HG02852 (cell line): ENCODE measurements around the gene ELAVL2.
"Not testable (repeated sequence)": the region's sequence is repeated elsewhere in the genome, so short reads cannot be mapped to it uniquely, and the experiment has no call there.

Experiments
- ATAC-seq: cut with Tn5 transposase; IDR thresholded peaks from one replicate; pipeline ENCODE4 v1.9.1; 2021; ENCODE audit warnings: mild to moderate bottlenecking, moderate library complexity; ENCODE audit not compliant: unreplicated experiment

Gene ELAVL2

DNA sequence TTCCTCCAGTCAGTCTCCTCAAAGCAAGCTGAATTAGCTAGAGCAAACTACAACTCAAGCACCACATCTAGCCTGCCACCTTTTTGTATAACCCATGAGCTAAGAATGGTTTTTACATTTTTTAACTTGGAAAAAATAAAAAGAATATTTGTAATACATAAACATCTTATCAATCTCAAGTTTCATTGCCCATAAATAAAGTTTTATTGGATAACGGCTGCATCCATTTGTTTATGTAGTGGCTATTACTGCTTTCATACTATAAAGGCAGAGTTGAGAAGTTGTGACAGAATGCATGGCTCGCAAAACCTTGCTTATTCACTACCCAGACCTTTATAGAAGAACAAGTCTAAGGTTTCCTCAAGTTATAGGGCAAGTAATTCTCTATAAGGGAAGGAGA, 95.7 kb downstream of the ELAVL2 start:
- ATAC-seq = no peak

- ATAC-seq = no peak
Observed at GRCh38 chr9:23728736-23729135, 97.3 kb downstream of the ELAVL2 start.

DNA sequence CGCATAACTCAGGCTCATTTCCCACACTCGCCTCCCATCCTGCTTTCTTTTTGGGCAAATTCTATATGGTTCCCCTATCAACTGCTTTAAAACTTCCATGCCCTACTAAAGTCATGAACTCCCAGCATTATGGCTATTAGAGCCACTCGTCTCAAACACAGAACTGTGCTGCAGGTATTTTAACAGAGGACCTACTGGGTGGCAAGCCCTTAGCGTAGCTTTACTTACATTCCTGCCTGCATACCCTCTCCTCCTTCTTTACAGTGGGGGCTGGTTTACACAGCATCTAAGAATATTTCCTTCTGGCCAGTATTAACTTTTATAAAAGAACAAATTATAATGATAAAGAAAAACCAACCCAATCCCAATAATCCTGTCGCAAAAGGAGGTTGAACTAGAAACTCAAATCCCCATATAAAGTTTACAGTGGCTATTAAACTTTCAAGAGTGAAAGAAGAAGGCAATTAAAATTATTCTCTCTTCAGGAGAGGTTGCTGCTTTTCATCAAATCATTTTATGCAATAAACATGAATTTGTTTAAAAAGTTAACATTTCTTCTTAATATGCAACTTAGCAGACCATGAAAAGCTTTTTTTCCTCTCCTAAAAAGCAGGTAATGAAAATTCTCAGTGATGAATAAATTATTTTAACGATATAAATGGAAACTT, 100.6 kb downstream of the ELAVL2 start:
- ATAC-seq = no peak

DNA sequence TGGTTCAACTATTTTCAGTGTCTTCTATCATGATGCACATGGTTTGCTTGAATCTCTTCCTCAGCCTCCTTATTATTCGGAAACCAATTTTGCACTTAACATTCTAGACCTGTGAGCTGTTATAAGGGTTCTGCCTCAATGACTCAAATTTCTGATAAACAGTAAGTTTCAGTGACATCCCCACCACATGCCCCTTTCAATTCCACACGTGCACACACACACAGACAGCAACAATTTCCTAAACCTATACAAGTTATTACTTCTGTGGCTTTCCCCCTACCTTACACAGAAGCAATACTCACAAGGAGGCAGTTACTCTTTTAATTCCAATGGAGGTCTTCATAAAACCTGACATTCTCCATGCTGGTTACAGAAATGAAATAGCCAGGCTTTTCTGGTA, 102.4 kb downstream of the ELAVL2 start:
- ATAC-seq = no peak

DNA sequence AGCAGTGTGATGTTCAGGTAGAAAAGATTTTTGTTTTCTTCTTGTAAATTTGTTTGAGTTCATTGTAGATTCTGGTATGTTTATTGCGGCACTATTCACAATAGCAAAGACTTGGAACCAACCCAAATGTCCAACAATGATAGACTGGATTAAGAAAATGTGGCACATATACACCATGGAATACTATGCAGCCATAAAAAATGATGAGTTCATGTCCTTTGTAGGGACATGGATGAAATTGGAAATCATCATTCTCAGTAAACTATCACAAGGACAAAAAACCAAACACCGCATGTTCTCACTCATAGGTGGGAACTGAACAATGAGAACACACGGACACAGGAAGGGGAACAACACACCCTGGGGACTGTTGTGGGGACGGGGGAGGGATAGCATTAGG, 103.0 kb downstream of the ELAVL2 start:
- ATAC-seq = not testable (repeated sequence)

DNA sequence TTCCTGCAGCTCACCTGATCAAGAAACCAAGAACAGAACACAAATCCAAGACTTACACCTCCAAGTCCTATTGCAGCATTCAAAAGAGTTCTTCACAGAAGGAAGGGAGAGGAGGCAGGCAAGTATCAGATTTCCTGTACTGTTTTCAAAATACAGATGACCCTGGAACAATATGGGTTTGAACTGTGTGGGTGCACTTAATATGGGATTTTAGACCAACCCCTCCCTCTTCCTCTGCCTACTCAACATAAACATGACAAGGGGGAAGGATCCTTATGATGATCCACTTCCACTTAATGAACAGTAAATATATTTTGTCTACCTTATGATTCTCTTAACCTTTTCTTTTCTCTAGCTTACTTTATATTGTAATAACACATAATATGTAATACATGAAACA, 104.6 kb downstream of the ELAVL2 start:
- ATAC-seq = no peak

GRCh38 chr9:23717505-23717904, 108.5 kb downstream of the ELAVL2 start:
- ATAC-seq = no peak

GRCh38 chr9:23707249-23707648, 118.8 kb downstream of the ELAVL2 start:
- no peak for ATAC-seq

- ATAC-seq = no peak
Observed at GRCh38 chr9:23702311-23702922, 123.6 kb downstream of the ELAVL2 start.

- no peak for ATAC-seq
Observed at GRCh38 chr9:23701291-23701690, 124.7 kb downstream of the ELAVL2 start.

DNA sequence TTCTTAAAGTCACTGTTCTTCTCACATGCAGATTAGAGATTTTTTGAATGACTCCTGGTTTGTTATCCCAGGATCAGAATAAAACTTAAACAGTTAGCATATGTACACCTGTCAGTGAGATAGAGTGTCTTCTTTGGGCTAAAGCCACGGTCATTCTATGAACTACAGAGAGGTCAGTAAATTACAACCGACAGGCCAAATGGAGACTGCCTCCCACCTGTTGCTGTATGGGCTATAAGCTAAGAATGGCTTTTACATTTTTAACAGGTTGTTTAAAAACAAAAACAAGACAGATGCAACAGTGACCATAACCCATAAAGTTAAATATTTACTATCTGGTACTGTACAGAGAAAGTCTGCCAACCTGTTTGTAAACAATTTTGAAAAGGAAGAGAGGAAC, 125.7 kb downstream of the ELAVL2 start:
- ATAC-seq = no peak

DNA sequence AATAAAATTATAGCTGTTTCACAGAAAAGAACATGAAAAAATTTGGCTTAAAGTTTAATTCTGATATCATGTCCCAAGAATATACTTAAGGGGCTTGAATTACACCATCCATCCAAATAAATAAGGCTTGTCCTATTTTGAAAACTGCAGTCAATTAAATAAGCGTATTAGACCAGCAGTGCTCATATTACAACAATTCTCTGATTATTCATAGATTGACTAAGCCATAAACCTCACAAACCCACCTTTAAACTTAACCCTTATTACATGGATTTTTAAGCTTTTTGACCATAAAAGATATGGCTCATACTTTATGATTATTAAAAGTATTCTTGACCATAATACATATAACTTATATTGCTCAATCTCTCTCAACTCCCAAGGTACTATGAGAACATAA, 127.9 kb downstream of the ELAVL2 start:
- ATAC-seq = no peak

GRCh38 chr9:23695572-23695971, 130.5 kb downstream of the ELAVL2 start:
- ATAC-seq = no peak

DNA sequence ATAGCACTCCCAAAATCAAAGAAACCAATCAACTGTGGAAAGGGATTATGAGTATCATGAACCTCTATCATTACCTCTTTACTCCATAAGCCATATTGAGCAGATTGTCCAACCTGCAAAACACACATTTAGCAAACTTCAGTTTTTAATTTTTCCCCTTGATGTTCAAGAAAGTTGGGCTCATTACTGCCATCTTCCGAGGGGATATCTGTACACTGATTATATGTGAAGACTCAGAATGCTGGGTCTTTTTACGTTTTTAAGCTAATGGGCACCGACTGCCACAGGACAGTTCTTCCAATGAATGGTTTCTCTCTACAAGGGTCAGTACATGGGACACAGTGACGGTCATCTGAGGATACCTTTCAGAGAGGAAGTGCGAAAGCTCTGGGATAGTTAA, 132.7 kb downstream of the ELAVL2 start:
- no peak for ATAC-seq

- ATAC-seq = no peak
Observed at GRCh38 chr9:23686896-23687295, 139.1 kb downstream of the ELAVL2 start.

DNA sequence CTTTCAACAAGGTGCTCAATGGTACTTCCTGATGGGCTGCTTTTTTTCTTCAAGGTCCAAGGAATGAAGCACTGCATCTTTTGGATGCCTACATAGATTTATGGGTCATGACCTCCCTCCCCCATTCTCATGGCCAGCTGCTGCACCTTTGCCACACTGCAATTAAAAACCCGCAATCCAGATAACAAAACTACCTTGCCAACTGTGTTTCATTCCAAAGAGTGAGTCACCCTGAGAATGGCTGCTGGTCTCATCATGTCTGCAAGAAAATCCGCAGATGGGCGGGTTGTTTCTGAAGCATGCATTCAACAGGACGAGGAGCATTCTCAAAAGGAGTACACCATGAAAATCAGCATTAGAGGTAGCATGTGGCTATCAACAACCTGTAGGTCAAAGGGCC, 139.8 kb downstream of the ELAVL2 start:
- ATAC-seq = no peak

- no peak for ATAC-seq
Observed at GRCh38 chr9:23683611-23684061, 142.4 kb downstream of the ELAVL2 start.

GRCh38 chr9:23682891-23683431, 143.1 kb downstream of the ELAVL2 start:
- no peak for ATAC-seq

- ATAC-seq = no peak
Observed at GRCh38 chr9:23682352-23682751, 143.7 kb downstream of the ELAVL2 start.

GRCh38 chr9:23677446-23677845, 148.6 kb downstream of the ELAVL2 start:
- ATAC-seq = no peak

DNA sequence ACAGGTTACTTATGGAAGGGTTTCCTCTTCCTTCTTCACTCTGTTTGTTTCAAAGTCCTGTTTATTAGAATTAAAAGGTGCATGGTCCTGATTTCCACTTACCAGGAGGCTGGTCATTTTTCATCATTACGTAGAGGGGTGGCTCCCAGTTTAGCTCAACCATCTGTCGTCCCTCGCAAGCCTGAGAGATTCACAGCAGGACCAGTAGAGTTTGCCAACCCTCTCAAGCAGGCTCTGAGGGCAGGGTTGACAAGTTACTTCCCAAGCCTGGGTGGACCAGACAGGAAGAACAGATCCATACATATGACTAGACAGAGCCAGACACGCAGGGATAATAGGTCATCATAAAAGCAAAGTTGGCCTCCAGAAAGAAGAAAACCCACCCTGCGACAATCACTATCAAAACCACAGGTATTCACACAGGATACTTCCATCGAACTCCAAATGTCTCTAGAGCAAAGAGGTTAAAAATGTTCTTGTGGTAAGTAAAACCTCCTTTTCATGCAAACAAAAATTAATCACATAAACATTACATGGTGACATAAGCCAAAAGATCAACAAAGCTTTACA, 151.9 kb downstream of the ELAVL2 start:
- ATAC-seq = no peak

GRCh38 chr9:23672151-23672550, 153.9 kb downstream of the ELAVL2 start:
- ATAC-seq = no peak
